GM23248 (cell line): ENCODE measurements around the gene ZNF597.

Experiments
- EZH2 ChIP-seq: fragments of 200-600 bp; sonication (generic); IDR thresholded peaks from 2 replicates; pipeline ENCODE4 v1.6.1; 2018; ENCODE audit warnings: antibody characterized with exemption, mild to moderate bottlenecking; ENCODE audit not compliant: insufficient read depth, poor library complexity, severe bottlenecking
- EZH2phosphoT487 ChIP-seq: fragments of 200-600 bp; sonication (generic); IDR thresholded peaks from 2 replicates; pipeline ENCODE4 v1.6.1; 2018; ENCODE audit warnings: antibody characterized with exemption, moderate library complexity, mild to moderate bottlenecking, low read depth; ENCODE audit not compliant: insufficient read depth

GRCh38 chr16:3408561-3409197 is 34.6 kb downstream of the ZNF597 start:
- TF ChIP-seq EZH2phosphoT487 (no peak), EZH2 (no peak)
